KG1 (cell line): ENCODE results near the gene SCG3.

Source experiments
- DNase-seq: peaks from one replicate; lab custom pipeline; 2025; lab: John Stamatoyannopoulos, UW

Gene SCG3

DNA sequence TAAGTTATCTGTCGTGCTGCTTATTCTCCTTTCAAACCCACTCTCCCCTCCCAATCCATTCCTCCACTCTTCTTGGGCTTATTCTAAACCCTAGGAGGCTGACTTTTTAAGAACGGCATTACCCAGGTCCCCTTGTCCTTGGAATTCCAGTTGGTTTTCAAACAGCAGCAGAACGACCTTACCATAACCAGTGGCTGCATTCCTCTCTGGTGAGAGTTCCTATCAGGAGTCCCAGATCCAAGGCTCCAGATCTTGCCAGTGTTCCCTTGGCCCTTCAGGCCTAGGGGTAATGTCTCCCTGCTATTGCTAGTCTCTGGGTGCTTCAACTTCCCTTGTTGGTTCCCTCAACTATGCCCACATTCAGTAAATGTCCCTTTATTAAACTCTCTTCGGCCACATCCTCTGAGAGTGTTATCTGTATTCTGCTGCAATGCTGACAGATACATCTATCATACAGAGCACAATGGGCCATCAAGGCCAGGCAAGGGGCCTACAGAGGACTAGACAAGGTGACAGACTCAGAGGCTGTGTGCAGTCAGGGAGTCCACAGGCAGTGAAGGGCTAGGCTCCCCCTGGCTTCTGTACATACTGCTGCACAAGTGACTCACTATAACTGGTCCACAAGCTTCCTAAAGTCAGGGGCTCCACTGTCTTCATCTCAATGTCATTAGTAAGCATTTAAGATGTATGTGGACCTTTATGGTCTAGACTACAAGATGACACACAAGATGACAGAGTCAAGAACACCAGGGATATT lies 46.0 kb downstream of the SCG3 start:
- no peak for DNase-seq

- DNase-seq = peak; percentile 87
Measured at GRCh38 chr15:51731549-51732267, 50.4 kb downstream of the SCG3 start.

GRCh38 chr15:51732646-51733045 lies 51.3 kb downstream of the SCG3 start:
- DNase-seq = no peak

- DNase-seq = no peak
Measured at GRCh38 chr15:51735228-51736010, 54.1 kb downstream of the SCG3 start.

DNA sequence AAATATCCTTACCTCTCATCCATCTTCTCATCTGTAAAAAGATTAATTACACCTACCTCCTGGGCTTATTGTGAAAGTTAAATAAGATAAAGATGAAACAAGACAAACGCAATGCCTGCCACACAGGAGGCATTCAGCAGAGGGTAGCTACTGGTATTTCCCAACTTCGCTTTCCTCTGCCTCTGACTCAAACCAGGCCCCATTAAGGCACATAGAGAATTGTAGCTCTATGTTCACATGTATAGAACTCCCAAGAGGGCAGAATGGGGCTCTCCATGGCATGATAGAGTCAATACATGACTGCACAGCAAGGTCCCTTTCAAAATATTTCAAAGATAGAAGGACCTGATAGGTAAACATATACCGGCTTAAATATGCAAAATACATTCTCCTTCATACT lies 54.8 kb downstream of the SCG3 start:
- DNase-seq = no peak

- peak; percentile 18 for DNase-seq
Measured at GRCh38 chr15:51736751-51737521, 55.6 kb downstream of the SCG3 start.

DNA sequence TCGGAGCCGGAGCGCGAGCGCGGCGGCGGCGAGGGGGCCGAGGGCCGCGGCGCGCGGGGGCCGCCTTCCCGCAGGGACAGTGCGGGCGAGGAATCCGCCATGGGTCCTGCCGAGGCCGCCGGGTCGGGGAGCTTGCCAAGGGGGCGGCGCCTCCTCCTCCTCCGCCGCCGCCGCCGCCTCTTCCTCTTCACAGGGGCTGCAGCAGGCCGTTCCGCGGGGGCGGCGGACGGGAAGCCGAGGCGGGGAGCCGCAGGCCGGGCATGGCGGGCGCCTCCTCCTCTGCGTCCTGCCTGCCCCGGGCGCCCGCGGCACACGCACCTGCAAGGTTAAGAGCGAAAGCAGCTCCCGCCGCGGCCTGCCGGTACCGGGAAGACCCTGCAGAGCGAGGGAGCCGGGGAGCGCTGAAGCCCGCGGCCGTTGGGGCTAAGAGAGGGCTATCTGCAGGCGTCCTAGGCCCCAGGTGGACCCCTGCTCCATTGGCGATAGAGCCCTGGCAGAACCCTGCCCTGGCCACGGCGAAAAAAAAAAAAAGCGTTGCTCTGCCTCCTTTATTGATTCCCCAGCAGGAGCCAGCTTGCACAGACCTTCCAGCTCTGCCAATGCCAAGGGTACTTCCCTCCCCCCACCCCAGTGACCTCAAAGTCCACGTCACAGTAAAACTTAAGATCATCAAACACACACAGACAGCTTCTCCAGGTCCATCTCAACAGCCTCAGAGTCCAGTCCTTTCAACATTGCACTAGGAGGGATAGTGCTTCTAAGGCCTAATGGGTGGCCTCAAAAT lies 56.4 kb downstream of the SCG3 start, which contains the start of gene LYSMD2:
TSS of gene LYSMD2 (minus strand) at position 134 of the 784 bp plus-strand sequence. CDS start at position 101, 33 bp downstream.
- DNase-seq = no peak

GRCh38 chr15:51738553-51738952 lies 57.2 kb downstream of the SCG3 start:
- DNase-seq = no peak

DNA sequence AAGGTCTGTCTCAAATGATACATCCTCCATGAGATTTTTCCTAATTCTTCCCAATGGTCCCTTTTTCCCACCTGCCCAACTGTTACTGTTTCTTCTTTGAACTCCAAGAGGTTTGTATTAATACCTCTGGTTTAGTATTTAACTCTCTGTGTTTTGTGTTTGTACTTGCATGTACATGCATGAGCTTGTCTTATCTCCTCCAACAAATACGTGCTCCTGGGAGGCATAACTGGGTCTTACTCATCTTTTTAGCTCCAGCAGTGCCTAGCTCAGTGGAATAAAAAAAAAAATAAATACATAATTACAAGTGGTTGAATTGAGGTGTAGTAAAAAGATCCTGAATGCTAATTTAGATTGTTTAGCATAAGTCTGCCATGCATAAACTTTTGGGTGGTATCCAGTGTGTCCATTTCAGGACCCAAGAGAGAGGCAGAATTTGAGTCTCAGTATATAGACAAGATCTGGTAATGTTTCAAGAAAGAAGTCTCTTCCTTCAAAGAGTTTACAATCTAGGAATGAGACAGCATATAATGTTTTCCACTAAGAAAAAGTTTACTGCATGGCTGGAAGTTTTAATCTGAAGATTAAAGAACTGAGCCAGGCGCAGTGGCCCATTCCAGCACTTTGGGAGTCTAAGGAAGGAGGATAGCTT lies 57.9 kb downstream of the SCG3 start:
- DNase-seq = no peak

- DNase-seq = no peak
Measured at GRCh38 chr15:51749307-51749706, 68.0 kb downstream of the SCG3 start.

DNA sequence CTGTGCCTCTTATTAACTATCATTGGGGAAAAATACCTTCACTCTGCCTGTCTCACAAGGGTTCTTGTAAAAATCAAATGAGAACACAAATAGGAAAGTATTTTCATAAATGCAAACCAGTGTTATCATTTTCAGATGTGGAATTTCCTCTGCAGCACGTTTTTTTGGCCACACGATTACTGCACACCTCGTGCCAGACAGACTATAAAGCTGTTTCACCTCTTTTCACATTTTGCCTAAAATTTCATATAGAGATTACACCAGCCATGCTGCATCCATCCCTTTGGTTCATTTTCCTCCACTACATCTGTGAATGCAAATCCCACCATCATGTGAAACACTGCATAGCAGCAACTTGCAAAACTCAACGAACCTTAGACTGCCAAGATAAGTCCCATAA lies 68.9 kb downstream of the SCG3 start:
- no peak for DNase-seq

DNA sequence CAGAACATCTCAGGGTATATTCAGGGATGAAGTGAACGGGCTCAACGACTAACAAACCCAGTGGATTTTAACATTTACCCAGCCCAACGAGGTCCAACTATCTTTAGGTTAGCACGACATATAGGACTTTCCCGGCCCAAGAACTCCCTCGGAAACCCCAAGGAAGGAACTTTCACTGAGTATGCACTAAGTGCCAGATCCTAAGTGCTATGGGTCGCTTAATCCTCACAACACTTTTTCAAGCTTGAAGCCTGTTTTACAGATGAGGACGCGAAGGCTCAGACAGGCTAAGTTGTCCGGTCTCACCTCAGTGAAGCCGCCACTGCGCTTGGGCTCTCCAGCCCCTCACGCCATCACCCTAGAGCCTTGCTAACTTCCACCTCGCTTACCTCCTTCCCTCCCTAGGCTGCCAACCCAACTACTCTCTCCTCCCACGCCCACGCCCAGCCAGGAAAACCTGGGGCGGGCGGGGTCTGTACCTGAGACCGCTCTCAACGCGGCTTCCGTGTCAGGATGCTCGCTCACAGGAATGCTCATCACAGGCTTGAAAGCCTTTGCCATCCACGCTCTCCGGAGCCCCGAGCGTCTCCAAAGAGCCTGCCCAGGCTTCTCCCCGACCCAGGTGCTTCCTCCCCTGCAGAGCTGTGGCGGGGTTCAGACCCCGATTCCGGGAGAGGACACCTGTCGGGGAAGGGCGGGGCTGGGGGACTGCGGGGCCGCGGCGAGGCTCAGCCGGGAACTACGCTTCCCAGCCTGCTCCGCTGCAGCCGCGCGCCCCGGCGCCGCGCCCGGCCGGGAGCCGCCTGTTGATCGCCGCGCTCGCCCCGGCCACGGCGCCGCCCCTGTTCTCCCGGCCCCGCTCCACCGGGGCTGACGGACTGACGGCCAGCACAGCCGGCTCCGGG lies 69.7 kb downstream of the SCG3 start, which contains the start of gene TMOD2:
TSS of gene TMOD2 (plus strand) at position 806 of the 905 bp plus-strand sequence. CDS start 14,845 bp downstream, outside the sequence.
- DNase-seq = no peak

- DNase-seq = no peak
Measured at GRCh38 chr15:51751697-51752683, 70.7 kb downstream of the SCG3 start.

DNA sequence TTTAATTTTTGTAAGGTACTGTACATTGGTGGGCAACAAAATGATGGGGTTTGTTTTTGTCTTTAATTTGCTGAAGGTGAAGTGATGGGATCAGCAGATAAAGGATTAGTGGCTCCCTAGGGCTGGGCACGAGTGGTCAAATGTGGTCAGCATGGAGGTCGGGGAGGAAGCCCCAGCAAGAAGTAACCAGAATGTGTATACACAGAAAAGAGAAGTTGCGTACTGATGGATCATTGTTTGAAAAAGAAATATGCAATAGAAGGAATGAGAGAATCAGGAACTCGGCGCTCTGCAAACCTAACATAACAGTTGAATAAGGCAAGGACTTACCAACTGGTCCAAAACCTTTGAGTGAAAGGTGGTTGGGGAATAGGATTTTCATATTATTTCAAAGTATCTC lies 71.6 kb downstream of the SCG3 start:
- DNase-seq = peak; percentile 18

GRCh38 chr15:51754267-51754666 lies 73.0 kb downstream of the SCG3 start:
- DNase-seq = no peak

GRCh38 chr15:51755790-51756189 lies 74.5 kb downstream of the SCG3 start:
- no peak for DNase-seq

- DNase-seq = peak; percentile 23
Measured at GRCh38 chr15:51756482-51756881, 75.2 kb downstream of the SCG3 start.

DNA sequence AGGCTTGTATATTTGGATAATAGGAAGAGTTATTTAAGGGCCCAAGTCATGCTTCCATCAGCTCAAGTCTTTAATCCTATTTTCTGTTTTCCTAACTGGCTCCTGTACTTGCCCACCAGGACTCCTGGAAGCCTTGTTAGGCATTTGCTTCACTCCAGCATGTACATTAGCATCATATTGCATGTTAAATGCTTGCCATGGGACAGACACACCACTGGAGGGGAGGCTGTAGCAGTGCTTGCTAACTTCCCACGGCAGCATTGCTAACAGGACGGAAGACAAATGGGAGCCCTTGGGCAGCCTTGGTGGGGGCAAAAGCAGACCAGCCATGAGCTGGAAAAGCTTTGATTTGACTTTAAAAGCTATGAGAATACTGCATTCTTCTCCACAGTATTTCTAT lies 76.1 kb downstream of the SCG3 start:
- DNase-seq = no peak
